Muscle of arm (tissue), 12 donors: ENCODE data around the gene ARHGEF25. TPM values are rescaled to one million over a fixed set of nuclear protein-coding genes. Genes with fewer than 3 reads are reported as not detected.
"Not testable (repeated sequence)": the region's sequence is repeated elsewhere in the genome, so short reads cannot be mapped to it uniquely, and the experiment has no call there.

Experiments
- DNase-seq: peaks from one replicate; pipeline ENCODE4 v3.0.0-alpha.2; 2013
- polyA plus RNA-seq, 12 donors: library from polyadenylated mRNA; unstranded; fragments of 120-200 nt; gene quantifications; one replicate each; pipeline ENCODE4 v1.2.1, GENCODE V29; 2013; ENCODE audit not compliant: insufficient read length in 12 of 12

ARHGEF25 gene
- polyA plus RNA-seq, 12 donors, result 24.8 to 40.3 (median 34.3) TPM; not detected in 1

GRCh38 chr12:57607958-57608663, 3.1 kb upstream of the ARHGEF25 start:
- no peak for DNase-seq

- no peak for DNase-seq
Observed at GRCh38 chr12:57609101-57609780, 2.0 kb upstream of the ARHGEF25 start.

- no peak for DNase-seq
Observed at GRCh38 chr12:57609781-57610553, 1.3 kb upstream of the ARHGEF25 start.

GRCh38 chr12:57610554-57611107, 604 bp upstream of the ARHGEF25 start:
- DNase-seq, result peak; percentile 71

GRCh38 chr12:57611827-57612710, 834 bp downstream of the ARHGEF25 start:
- DNase-seq, result no peak

- no peak for DNase-seq
Observed at GRCh38 chr12:57612711-57613426, 1.6 kb downstream of the ARHGEF25 start.

GRCh38 chr12:57613427-57614109, 2.3 kb downstream of the ARHGEF25 start:
- DNase-seq, result no peak

GRCh38 chr12:57614178-57614947, 3.1 kb downstream of the ARHGEF25 start:
- no peak for DNase-seq

- no peak for DNase-seq
Observed at GRCh38 chr12:57614948-57615500, 3.8 kb downstream of the ARHGEF25 start.

GRCh38 chr12:57615637-57616036, 4.4 kb downstream of the ARHGEF25 start:
- DNase-seq, result no peak

GRCh38 chr12:57616383-57617101, 5.3 kb downstream of the ARHGEF25 start:
- no peak for DNase-seq

- no peak for DNase-seq
Observed at GRCh38 chr12:57617942-57618341, 6.7 kb downstream of the ARHGEF25 start.

- not testable (repeated sequence) for DNase-seq
Observed at GRCh38 chr12:57618431-57618830, 7.2 kb downstream of the ARHGEF25 start.

GRCh38 chr12:57618966-57619433, 7.8 kb downstream of the ARHGEF25 start:
- no peak for DNase-seq

- DNase-seq, result no peak
Observed at GRCh38 chr12:57619434-57620244, 8.4 kb downstream of the ARHGEF25 start.

- no peak for DNase-seq
Observed at GRCh38 chr12:57620245-57620935, 9.2 kb downstream of the ARHGEF25 start.
